Activated CD8-positive, alpha-beta T cell treated with anti-CD3 and anti-CD28 coated beads for 36 hours (primary cell): Measurements from ENCODE around the gene MCC. TPM values are rescaled to one million over a fixed set of nuclear protein-coding genes. Genes with fewer than 3 reads are reported as not detected.

ENCODE experiments used
- ATAC-seq: fragments of 200-7000 bp; cut with Tn5 transposase; one replicate; pipeline ENCODE4 v1.10.0; 2021; ENCODE audit warnings: mild to moderate bottlenecking, moderate library complexity
- CTCF ChIA-PET: fragments of 350-600 bp; sonication (Branson Sonifier 250); formaldehyde crosslinking; loops from one replicate; lab custom pipeline; 2021; ENCODE audit warnings: antibody characterized with exemption; lab: Charles Lee
- POLR2A ChIA-PET: fragments of 350-600 bp; sonication (Branson Sonifier 250); formaldehyde crosslinking; loops from one replicate; lab custom pipeline; 2021; ENCODE audit warnings: antibody characterized with exemption; lab: Charles Lee
- DNase-seq: peaks from one replicate; pipeline ENCODE4 v3.0.0-alpha.2; 2020
- H3K27ac Mint-ChIP-seq: one replicate; pipeline ENCODE4 v1.8.0; 2021; ENCODE audit warnings: mild to moderate bottlenecking, mixed read lengths
- H3K27me3 Mint-ChIP-seq: one replicate; pipeline ENCODE4 v1.8.0; 2021; ENCODE audit warnings: mixed read lengths
- H3K36me3 Mint-ChIP-seq: one replicate; pipeline ENCODE4 v1.8.0; 2021; ENCODE audit warnings: low read depth, mixed read lengths
- H3K4me1 Mint-ChIP-seq: one replicate; pipeline ENCODE4 v1.8.0; 2021; ENCODE audit warnings: low read depth, mixed read lengths
- H3K4me3 Mint-ChIP-seq: one replicate; pipeline ENCODE4 v1.8.0; 2021; ENCODE audit warnings: mild to moderate bottlenecking, moderate library complexity, mixed read lengths
- H3K9me3 Mint-ChIP-seq: one replicate; pipeline ENCODE4 v1.8.0; 2021; ENCODE audit warnings: mixed read lengths
- intact Hi-C: fragments of 100-400 bp; cut with micrococcal nuclease; formaldehyde crosslinking; loops from one replicate; pipeline ENCODE4 v1.10.0; 2022
- total RNA-seq, 2 experiments: library from RNA; stranded (reverse); gene quantifications; one replicate each; pipeline ENCODE4 v1.2.3, GENCODE V29; 2021
- TF ChIP-seq, protein P1 (sequence below): fragments of 200-600 bp; IDR thresholded peaks from one replicate; pipeline ENCODE4 v1.8.0; 2022; ENCODE audit warnings: antibody characterized with exemption, mild to moderate bottlenecking

The MCC gene
- total RNA-seq, 2 experiments from 2014 or later = 4.9 to 5.4 TPM

- TF ChIP-seq, protein P1, sequence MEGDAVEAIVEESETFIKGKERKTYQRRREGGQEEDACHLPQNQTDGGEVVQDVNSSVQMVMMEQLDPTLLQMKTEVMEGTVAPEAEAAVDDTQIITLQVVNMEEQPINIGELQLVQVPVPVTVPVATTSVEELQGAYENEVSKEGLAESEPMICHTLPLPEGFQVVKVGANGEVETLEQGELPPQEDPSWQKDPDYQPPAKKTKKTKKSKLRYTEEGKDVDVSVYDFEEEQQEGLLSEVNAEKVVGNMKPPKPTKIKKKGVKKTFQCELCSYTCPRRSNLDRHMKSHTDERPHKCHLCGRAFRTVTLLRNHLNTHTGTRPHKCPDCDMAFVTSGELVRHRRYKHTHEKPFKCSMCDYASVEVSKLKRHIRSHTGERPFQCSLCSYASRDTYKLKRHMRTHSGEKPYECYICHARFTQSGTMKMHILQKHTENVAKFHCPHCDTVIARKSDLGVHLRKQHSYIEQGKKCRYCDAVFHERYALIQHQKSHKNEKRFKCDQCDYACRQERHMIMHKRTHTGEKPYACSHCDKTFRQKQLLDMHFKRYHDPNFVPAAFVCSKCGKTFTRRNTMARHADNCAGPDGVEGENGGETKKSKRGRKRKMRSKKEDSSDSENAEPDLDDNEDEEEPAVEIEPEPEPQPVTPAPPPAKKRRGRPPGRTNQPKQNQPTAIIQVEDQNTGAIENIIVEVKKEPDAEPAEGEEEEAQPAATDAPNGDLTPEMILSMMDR = no peak
- ChIA-PET POLR2A (no interaction called here), CTCF (interaction anchor here (1.3 kb wide), 1 partner anchor 244 kb away, joined by 4 read pairs; no protein-coding TSS in a partner anchor)
- H3K27ac Mint-ChIP-seq = no peak overlapping the region
- no peak overlapping the region for H3K4me3 Mint-ChIP-seq
- H3K27me3 Mint-ChIP-seq = no peaks in the 10 kb centered on the region
- no peaks in the 10 kb centered on the region for H3K9me3 Mint-ChIP-seq
- DNase-seq = no peak
- H3K4me1 Mint-ChIP-seq = peaks cover 8% of the 10 kb centered on the region
- H3K36me3 Mint-ChIP-seq = no peaks in the 10 kb centered on the region
- no peak for ATAC-seq
- intact Hi-C loops = no loop called here
Observed at GRCh38 chr5:113240032-113240431, 248.2 kb downstream of the MCC start.

GRCh38 chr5:113237893-113238292, 250.4 kb downstream of the MCC start:
- TF ChIP-seq, protein P1 = no peak
- peaks cover 8% of the 10 kb centered on the region for H3K4me1 Mint-ChIP-seq
- no peak overlapping the region for H3K27ac Mint-ChIP-seq
- intact Hi-C loops = no loop called here
- DNase-seq (no peak), ATAC-seq (no peak)
- no peaks in the 10 kb centered on the region for H3K9me3 Mint-ChIP-seq
- no peak overlapping the region for H3K4me3 Mint-ChIP-seq
- CTCF ChIA-PET = no interaction called here
- no peaks in the 10 kb centered on the region for H3K27me3 Mint-ChIP-seq
- H3K36me3 Mint-ChIP-seq = no peaks in the 10 kb centered on the region
- POLR2A ChIA-PET = no interaction called here

- H3K4me3 Mint-ChIP-seq = no peak overlapping the region
- no peak for ATAC-seq
- CTCF ChIA-PET = no interaction called here
- DNase-seq = no peak
- H3K9me3 Mint-ChIP-seq = no peaks in the 10 kb centered on the region
- H3K27me3 Mint-ChIP-seq = no peaks in the 10 kb centered on the region
- H3K36me3 Mint-ChIP-seq = no peaks in the 10 kb centered on the region
- intact Hi-C loops = no loop called here
- peaks cover 6% of the 10 kb centered on the region for H3K4me1 Mint-ChIP-seq
- TF ChIP-seq, protein P1 = no peak
- no peak overlapping the region for H3K27ac Mint-ChIP-seq
- POLR2A ChIA-PET = interaction anchor here (1.0 kb wide), 1 partner anchor 11 kb away, joined by 3 read pairs; no protein-coding TSS in a partner anchor
Observed at GRCh38 chr5:113236536-113237288, 251.5 kb downstream of the MCC start.

DNA sequence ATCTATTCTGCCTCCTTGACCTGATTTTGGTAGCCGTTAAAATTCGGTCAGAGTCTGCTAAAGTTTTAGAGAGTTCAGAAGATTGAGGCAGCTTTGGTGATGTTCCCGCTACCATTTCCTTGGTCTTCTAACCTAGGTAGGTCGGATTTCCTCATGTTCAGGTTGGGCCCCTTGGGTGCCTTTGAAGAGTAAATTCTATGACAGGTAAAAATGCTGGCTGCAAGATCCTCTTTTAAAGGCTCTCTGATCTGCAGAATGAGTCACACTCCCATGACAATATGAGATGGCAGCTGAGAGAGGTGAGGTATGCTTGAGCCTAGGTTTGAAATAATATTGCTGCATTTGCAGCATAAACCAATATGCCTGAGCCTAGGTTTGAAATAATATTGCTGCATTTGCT, 252.4 kb downstream of the MCC start:
- TF ChIP-seq, protein P1 = no peak
- CTCF ChIA-PET = no interaction called here
- H3K27me3 Mint-ChIP-seq = no peaks in the 10 kb centered on the region
- ATAC-seq (peak; percentile 42), DNase-seq (no peak)
- no peaks in the 10 kb centered on the region for H3K36me3 Mint-ChIP-seq
- POLR2A ChIA-PET = interaction anchor here (1.0 kb wide), 1 partner anchor 10 kb away, joined by 3 read pairs; no protein-coding TSS in a partner anchor
- peaks cover 12% of the 10 kb centered on the region for H3K4me1 Mint-ChIP-seq
- H3K27ac Mint-ChIP-seq = no peak overlapping the region
- intact Hi-C loops = no loop called here
- H3K4me3 Mint-ChIP-seq = no peak overlapping the region
- no peaks in the 10 kb centered on the region for H3K9me3 Mint-ChIP-seq

- ChIA-PET CTCF (no interaction called here), POLR2A (interaction anchor here (0.6 kb wide), 1 partner anchor 76 kb away, joined by 3 read pairs; no protein-coding TSS in a partner anchor)
- TF ChIP-seq, protein P1 = no peak
- no peak for DNase-seq
- intact Hi-C loops = no loop called here
- no peak for ATAC-seq
- Mint-ChIP-seq H3K9me3 (no peaks in the 10 kb centered on the region), H3K4me3 (no peak overlapping the region), H3K27ac (no peak overlapping the region), H3K36me3 (no peaks in the 10 kb centered on the region), H3K27me3 (no peaks in the 10 kb centered on the region), H3K4me1 (peaks cover 12% of the 10 kb centered on the region)
Observed at GRCh38 chr5:113234546-113234945, 253.7 kb downstream of the MCC start.
